ENCODE data around the gene DCLK3.

Gene DCLK3

GRCh38 chr3:36678216-36679013, 85.9 kb downstream of the DCLK3 start:
- ATAC-seq (no peak), DNase-seq (no peak)
- H3K4me3 Mint-ChIP-seq, result no peak overlapping the region
- H3K4me1 Mint-ChIP-seq, result no peaks in the 10 kb centered on the region
- H3K27ac Mint-ChIP-seq, result no peak overlapping the region
- H3K9me3 Mint-ChIP-seq, result peaks cover 18 to 51% of the 10 kb centered on the region in 2 donors
- H3K27me3 Mint-ChIP-seq, result peaks cover 4% of the 10 kb centered on the region

GRCh38 chr3:36677331-36678007, 86.9 kb downstream of the DCLK3 start:
- no peak for ATAC-seq
- DNase-seq, result no peak
- Mint-ChIP-seq H3K4me3 (no peak overlapping the region), H3K4me1 (no peaks in the 10 kb centered on the region), H3K27ac (peak overlapping the region in 1 of 2 donors; percentile 14), H3K9me3 (peaks cover 18 to 51% of the 10 kb centered on the region in 2 donors), H3K27me3 (no peaks in the 10 kb centered on the region)

GRCh38 chr3:36674816-36675215, 89.5 kb downstream of the DCLK3 start:
- ATAC-seq (no peak), DNase-seq (no peak)
- Mint-ChIP-seq H3K4me1 (no peaks in the 10 kb centered on the region), H3K27me3 (no peaks in the 10 kb centered on the region), H3K9me3 (peaks cover 10 to 29% of the 10 kb centered on the region in 2 donors), H3K27ac (no peak overlapping the region), H3K4me3 (no peak overlapping the region)

GRCh38 chr3:36669764-36670163, 94.6 kb downstream of the DCLK3 start:
- Mint-ChIP-seq H3K4me3 (no peak overlapping the region), H3K27me3 (peaks cover 14% of the 10 kb centered on the region), H3K4me1 (no peaks in the 10 kb centered on the region), H3K27ac (no peak overlapping the region), H3K9me3 (no peaks in the 10 kb centered on the region)
- DNase-seq (no peak), ATAC-seq (no peak)

GRCh38 chr3:36666166-36666565, 98.2 kb downstream of the DCLK3 start:
- Mint-ChIP-seq H3K9me3 (no peaks in the 10 kb centered on the region), H3K4me1 (no peaks in the 10 kb centered on the region), H3K27me3 (peaks cover 16% of the 10 kb centered on the region), H3K27ac (no peak overlapping the region), H3K4me3 (no peak overlapping the region)
- no peak for DNase-seq
- ATAC-seq, result no peak

GRCh38 chr3:36663666-36664291, 100.6 kb downstream of the DCLK3 start:
- Mint-ChIP-seq H3K9me3 (no peaks in the 10 kb centered on the region), H3K4me3 (no peak overlapping the region), H3K4me1 (no peaks in the 10 kb centered on the region), H3K27me3 (peaks cover 16% of the 10 kb centered on the region), H3K27ac (no peak overlapping the region)
- no peak for ATAC-seq
- DNase-seq, result no peak

- Mint-ChIP-seq H3K27ac (no peak overlapping the region), H3K4me3 (no peak overlapping the region), H3K9me3 (no peaks in the 10 kb centered on the region), H3K4me1 (no peaks in the 10 kb centered on the region), H3K27me3 (peaks cover 26% of the 10 kb centered on the region)
- no peak for ATAC-seq
- DNase-seq, result no peak
Measured at GRCh38 chr3:36662626-36663025, 101.7 kb downstream of the DCLK3 start.

Measured in stimulated activated naive CD8-positive, alpha-beta T cell treated with anti-CD3 and anti-CD28 coated beads, Interleukin-15, amount 100 ng/mL, for 72 hours (primary cell).